ENCODE results near the gene TEX48. TPM values are rescaled to one million over a fixed set of nuclear protein-coding genes. Genes with fewer than 3 reads are reported as not detected.

The TEX48 gene
- total and polyA plus RNA-seq, 2 donors (not counting 1 experiment from before 2014, with no cell fraction given), result not detected

GRCh38 chr9:114655689-114656088 is 26.3 kb downstream of the TEX48 start:
- no peaks in the 10 kb centered on the region for H3K27me3 Mint-ChIP-seq
- H3K9me3 ChIP-seq (ENCODE audit: control extremely low read depth in 1 of 3, control insufficient read depth in 2 of 3, insufficient read depth in 1 of 3, low read length in 2 of 3), result no peaks in the 10 kb centered on the region
- no peaks in the 10 kb centered on the region for H3K27me3 ChIP-seq (replicated peaks in 1 of 4; ENCODE audit: control extremely low read depth in 1 of 4, control insufficient read depth in 3 of 4, insufficient read depth in 4 of 4, low read length in 3 of 4)
- peaks cover 21% of the 10 kb centered on the region for H3K4me1 Mint-ChIP-seq
- H3K9me3 Mint-ChIP-seq (ENCODE audit: insufficient read depth), result no peaks in the 10 kb centered on the region
- H3K9ac ChIP-seq (ENCODE audit: low read length), result no peak overlapping the region
- ATAC-seq (ENCODE audit: low read depth), result no peak
- no peak for TF ChIP-seq EZH2 (IDR thresholded peaks at IDR 0.05; ENCODE audit: borderline replicate concordance, insufficient read depth, low read depth, low read length, poor library complexity, severe bottlenecking)
- TF ChIP-seq CTCF (IDR thresholded peaks at IDR 0.05), result no peak
- no peak overlapping the region for H3K27ac ChIP-seq (ENCODE audit: low read length in 2 of 2)
- ChIA-PET CTCF (interaction anchor here (1.6 to 9.3 kb wide), 4 partner anchors 64 to 248 kb away, joined by 3 to 184 read pairs (median 162); no protein-coding TSS in a partner anchor), POLR2A (no interaction called here)
- peaks cover 0 to 8% of the 10 kb centered on the region in 2 experiments for H3K36me3 ChIP-seq (replicated peaks in 1 of 2; ENCODE audit: control extremely low read depth in 1 of 2, control insufficient read depth in 1 of 2, extremely low read depth in 1 of 2, insufficient read depth in 2 of 2, low read length in 1 of 2)
- no peak overlapping the region for H3K27ac Mint-ChIP-seq
- H3K4me2 ChIP-seq (replicated peaks; ENCODE audit: low read depth, low read length, poor library complexity, severe bottlenecking), result no peak overlapping the region
- H3K79me2 ChIP-seq (ENCODE audit: control insufficient read depth, insufficient read depth, low read length), result peaks cover 6% of the 10 kb centered on the region
- no peak for DNase-seq
- H3K4me3 ChIP-seq (ENCODE audit: control extremely low read depth in 1 of 5, extremely low read depth in 1 of 5, insufficient read depth in 1 of 5, low read depth in 2 of 5, low read length in 4 of 5), result no peak overlapping the region
- H3K4me1 ChIP-seq (ENCODE audit: control insufficient read depth in 2 of 2, insufficient read depth in 2 of 2, low read length in 2 of 2), result peaks cover 22 to 24% of the 10 kb centered on the region in 2 donors
- H2AFZ ChIP-seq (ENCODE audit: insufficient read depth, low read depth, low read length, poor library complexity, severe bottlenecking), result no peak overlapping the region
- intact Hi-C loops (cut with micrococcal nuclease), result no loop called here
- 80% methylated on average over 8 of the region's 8 CpGs for WGBS (ENCODE audit: insufficient coverage)
- H3K4me3 Mint-ChIP-seq, result no peak overlapping the region
- H4K20me1 ChIP-seq (ENCODE audit: control insufficient read depth, insufficient read depth, low read length, poor library complexity, severe bottlenecking), result no peaks in the 10 kb centered on the region

- TF ChIP-seq CTCF (IDR thresholded peaks at IDR 0.05), result peak; percentile 96
- no peak for TF ChIP-seq EZH2 (IDR thresholded peaks at IDR 0.05; ENCODE audit: borderline replicate concordance, insufficient read depth, low read depth, low read length, poor library complexity, severe bottlenecking)
- Mint-ChIP-seq H3K27ac (no peak overlapping the region), H3K27me3 (no peaks in the 10 kb centered on the region), H3K4me1 (peaks cover 21% of the 10 kb centered on the region), H3K4me3 (no peak overlapping the region), H3K9me3 (ENCODE audit: insufficient read depth) (no peaks in the 10 kb centered on the region)
- H3K9me3 ChIP-seq (ENCODE audit: control extremely low read depth in 1 of 3, control insufficient read depth in 2 of 3, insufficient read depth in 1 of 3, low read length in 2 of 3), result peaks cover 0 to under 1% (median 0%) of the 10 kb centered on the region in 3 donors
- POLR2A ChIA-PET, result interaction anchor here (0.5 to 2.1 kb wide), 6 partner anchors 37 to 321 kb away, joined by 3 to 7 read pairs (median 4); partner anchors contain the start of gene ATP6V1G1
- intact Hi-C loops (cut with micrococcal nuclease), result loop anchor here (1.0 to 2.0 kb wide), 9 partner anchors 35 to 314 kb away; partner anchors contain the start of genes ATP6V1G1 and WHRN
- H3K27ac ChIP-seq (ENCODE audit: low read length in 2 of 2), result peak overlapping the region in 1 of 2 donors; percentile 51
- no peaks in the 10 kb centered on the region for H4K20me1 ChIP-seq (ENCODE audit: control insufficient read depth, insufficient read depth, low read length, poor library complexity, severe bottlenecking)
- ATAC-seq (ENCODE audit: low read depth) (peak; percentile 94), DNase-seq (peak; percentile 85)
- WGBS (ENCODE audit: insufficient coverage), result 51% methylated on average over 4 of the region's 6 CpGs
- H3K79me2 ChIP-seq (ENCODE audit: control insufficient read depth, insufficient read depth, low read length), result peaks cover 6% of the 10 kb centered on the region
- peaks cover 22 to 24% of the 10 kb centered on the region in 2 donors for H3K4me1 ChIP-seq (ENCODE audit: control insufficient read depth in 2 of 2, insufficient read depth in 2 of 2, low read length in 2 of 2)
- peak overlapping the region; percentile 59 for H3K4me2 ChIP-seq (replicated peaks; ENCODE audit: low read depth, low read length, poor library complexity, severe bottlenecking)
- peaks cover 0 to 8% of the 10 kb centered on the region in 2 experiments for H3K36me3 ChIP-seq (replicated peaks in 1 of 2; ENCODE audit: control extremely low read depth in 1 of 2, control insufficient read depth in 1 of 2, extremely low read depth in 1 of 2, insufficient read depth in 2 of 2, low read length in 1 of 2)
- H3K4me3 ChIP-seq (ENCODE audit: control extremely low read depth in 1 of 5, extremely low read depth in 1 of 5, insufficient read depth in 1 of 5, low read depth in 2 of 5, low read length in 4 of 5), result no peak overlapping the region
- H2AFZ ChIP-seq (ENCODE audit: insufficient read depth, low read depth, low read length, poor library complexity, severe bottlenecking), result peak overlapping the region; percentile 40
- H3K9ac ChIP-seq (ENCODE audit: low read length), result no peak overlapping the region
- CTCF ChIA-PET, result interaction anchor here (0.6 to 9.3 kb wide), 84 partner anchors 9 to 571 kb away, joined by 3 to 184 read pairs (median 5); partner anchors contain the start of genes AKNA, ATP6V1G1, TEX48 and TMEM268
- H3K27me3 ChIP-seq (replicated peaks in 1 of 4; ENCODE audit: control extremely low read depth in 1 of 4, control insufficient read depth in 3 of 4, insufficient read depth in 4 of 4, low read length in 3 of 4), result no peaks in the 10 kb centered on the region
Measured at GRCh38 chr9:114653556-114654159, 28.3 kb downstream of the TEX48 start.
